Loucy (cell line): ENCODE measurements around the gene ARL2.

ENCODE experiments used
- EZH2phosphoT487 ChIP-seq: fragments of 200-600 bp; IDR thresholded peaks from 2 replicates; pipeline ENCODE4 v1.6.1; 2018; ENCODE audit warnings: antibody characterized with exemption, mild to moderate bottlenecking, moderate library complexity, borderline replicate concordance
- TF ChIP-seq, protein P1 (sequence below): fragments of 200-600 bp; sonication (generic); conservative IDR thresholded peaks from 2 replicates; pipeline ENCODE4 v1.5.1; 2014; ENCODE audit warnings: mild to moderate bottlenecking, antibody characterized with exemption, low read length

DNA sequence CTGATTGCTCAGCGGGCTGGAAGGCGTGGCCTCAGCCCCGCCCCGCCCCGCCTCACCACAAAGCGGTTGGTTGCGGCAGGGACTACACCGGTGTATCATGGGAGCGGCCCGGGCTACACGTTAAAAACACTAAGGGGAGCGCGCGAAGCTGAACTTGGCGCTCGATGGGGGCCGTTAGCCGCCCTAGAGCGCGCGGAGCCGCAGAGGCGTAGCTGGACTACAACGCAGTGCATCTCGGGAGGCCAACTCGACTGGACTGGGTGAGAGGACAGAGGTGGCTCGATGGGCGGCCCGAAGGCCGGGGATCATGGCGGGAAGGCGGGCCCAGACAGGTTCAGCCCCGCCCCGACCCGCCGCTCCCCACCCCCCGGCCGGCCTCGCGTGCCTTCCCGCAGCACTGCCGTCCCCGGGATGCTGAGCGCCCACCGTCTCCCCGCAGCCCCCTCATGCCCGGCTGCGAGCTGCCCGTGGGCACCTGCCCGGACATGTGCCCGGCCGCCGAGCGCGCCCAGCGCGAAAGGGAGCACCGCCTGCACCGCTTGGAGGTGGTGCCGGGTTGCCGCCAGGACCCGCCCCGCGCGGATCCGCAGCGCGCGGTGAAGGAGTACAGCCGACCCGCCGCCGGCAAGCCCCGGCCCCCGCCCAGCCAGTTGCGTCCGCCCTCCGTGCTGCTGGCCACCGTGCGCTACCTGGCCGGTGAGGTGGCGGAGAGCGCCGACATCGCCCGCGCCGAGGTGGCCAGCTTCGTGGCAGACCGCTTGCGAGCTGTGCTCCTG lies 27.1 kb downstream of the ARL2 start, which contains the start of gene SAC3D1:
- TF ChIP-seq, protein P1, sequence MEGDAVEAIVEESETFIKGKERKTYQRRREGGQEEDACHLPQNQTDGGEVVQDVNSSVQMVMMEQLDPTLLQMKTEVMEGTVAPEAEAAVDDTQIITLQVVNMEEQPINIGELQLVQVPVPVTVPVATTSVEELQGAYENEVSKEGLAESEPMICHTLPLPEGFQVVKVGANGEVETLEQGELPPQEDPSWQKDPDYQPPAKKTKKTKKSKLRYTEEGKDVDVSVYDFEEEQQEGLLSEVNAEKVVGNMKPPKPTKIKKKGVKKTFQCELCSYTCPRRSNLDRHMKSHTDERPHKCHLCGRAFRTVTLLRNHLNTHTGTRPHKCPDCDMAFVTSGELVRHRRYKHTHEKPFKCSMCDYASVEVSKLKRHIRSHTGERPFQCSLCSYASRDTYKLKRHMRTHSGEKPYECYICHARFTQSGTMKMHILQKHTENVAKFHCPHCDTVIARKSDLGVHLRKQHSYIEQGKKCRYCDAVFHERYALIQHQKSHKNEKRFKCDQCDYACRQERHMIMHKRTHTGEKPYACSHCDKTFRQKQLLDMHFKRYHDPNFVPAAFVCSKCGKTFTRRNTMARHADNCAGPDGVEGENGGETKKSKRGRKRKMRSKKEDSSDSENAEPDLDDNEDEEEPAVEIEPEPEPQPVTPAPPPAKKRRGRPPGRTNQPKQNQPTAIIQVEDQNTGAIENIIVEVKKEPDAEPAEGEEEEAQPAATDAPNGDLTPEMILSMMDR, result no peak
- no peak for TF ChIP-seq EZH2phosphoT487
